ENCODE data around the gene RTRAF.

GRCh38 chr14:52060080-52060479, 70.7 kb downstream of the RTRAF start:
- no peak for TF ChIP-seq EZH2 (IDR thresholded peaks at IDR 0.05; ENCODE audit: low read depth, unreplicated experiment)
- TF ChIP-seq, protein P1, sequence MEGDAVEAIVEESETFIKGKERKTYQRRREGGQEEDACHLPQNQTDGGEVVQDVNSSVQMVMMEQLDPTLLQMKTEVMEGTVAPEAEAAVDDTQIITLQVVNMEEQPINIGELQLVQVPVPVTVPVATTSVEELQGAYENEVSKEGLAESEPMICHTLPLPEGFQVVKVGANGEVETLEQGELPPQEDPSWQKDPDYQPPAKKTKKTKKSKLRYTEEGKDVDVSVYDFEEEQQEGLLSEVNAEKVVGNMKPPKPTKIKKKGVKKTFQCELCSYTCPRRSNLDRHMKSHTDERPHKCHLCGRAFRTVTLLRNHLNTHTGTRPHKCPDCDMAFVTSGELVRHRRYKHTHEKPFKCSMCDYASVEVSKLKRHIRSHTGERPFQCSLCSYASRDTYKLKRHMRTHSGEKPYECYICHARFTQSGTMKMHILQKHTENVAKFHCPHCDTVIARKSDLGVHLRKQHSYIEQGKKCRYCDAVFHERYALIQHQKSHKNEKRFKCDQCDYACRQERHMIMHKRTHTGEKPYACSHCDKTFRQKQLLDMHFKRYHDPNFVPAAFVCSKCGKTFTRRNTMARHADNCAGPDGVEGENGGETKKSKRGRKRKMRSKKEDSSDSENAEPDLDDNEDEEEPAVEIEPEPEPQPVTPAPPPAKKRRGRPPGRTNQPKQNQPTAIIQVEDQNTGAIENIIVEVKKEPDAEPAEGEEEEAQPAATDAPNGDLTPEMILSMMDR (conservative IDR thresholded peaks at IDR 0.05; ENCODE audit: low read depth in 2 of 2): no peak
